GM12891 (cell line): Measurements from ENCODE around the gene IDI1.
A peak's percentile ranks its signal among the peaks of the same experiment; 100 is the strongest.
"Not testable (repeated sequence)": the region's sequence is repeated elsewhere in the genome, so short reads cannot be mapped to it uniquely, and the experiment has no call there.

Experiments used
- DNase-seq: peaks from one replicate; pipeline ENCODE4 v3.0.0; 2011; ENCODE audit warnings: low spot score; ENCODE audit not compliant: insufficient read length
- FAIRE-seq: peaks from 2 replicates; lab custom pipeline; 2011; peaks lifted over from hg19 to GRCh38; lab: Jason Lieb, UNC
- PAX5 ChIP-seq: IDR thresholded peaks from 2 replicates; pipeline ENCODE4 v1.6.1; 2011; ENCODE audit warnings: low read length, moderate library complexity, mild to moderate bottlenecking; ENCODE audit not compliant: insufficient read depth, severe bottlenecking
- POLR2A ChIP-seq: IDR thresholded peaks from 2 replicates; pipeline ENCODE4 v1.6.1; 2011; ENCODE audit warnings: low read depth, low read length, control low read depth
- POLR2AphosphoS5 ChIP-seq: IDR thresholded peaks from 2 replicates; pipeline ENCODE4 v1.6.1; 2011; ENCODE audit warnings: low read depth, low read length, control low read depth
- POU2F2 ChIP-seq: IDR thresholded peaks from 2 replicates; pipeline ENCODE4 v1.6.1; 2011; ENCODE audit warnings: low read depth, mild to moderate bottlenecking, control low read depth, low read length, moderate library complexity
- SPI1 ChIP-seq: IDR thresholded peaks from 2 replicates; pipeline ENCODE4 v1.6.1; 2011; ENCODE audit warnings: low read depth, low read length, control low read depth
- TAF1 ChIP-seq: IDR thresholded peaks from 2 replicates; pipeline ENCODE4 v1.6.1; 2011; ENCODE audit warnings: low read depth, low read length, control low read depth

Gene IDI1

GRCh38 chr10:1022413-1022812 lies 26.5 kb downstream of the IDI1 start:
- FAIRE-seq (no peak), DNase-seq (no peak)
- TF ChIP-seq PAX5 (no peak), POLR2A (no peak), POLR2AphosphoS5 (no peak), TAF1 (no peak), SPI1 (no peak), POU2F2 (no peak)

GRCh38 chr10:1020958-1021357 lies 28.0 kb downstream of the IDI1 start:
- TF ChIP-seq SPI1 (no peak), POLR2AphosphoS5 (no peak), PAX5 (no peak), TAF1 (no peak), POU2F2 (no peak)
- DNase-seq = no peak

GRCh38 chr10:1020460-1020859 lies 28.5 kb downstream of the IDI1 start:
- TF ChIP-seq POLR2AphosphoS5 (0 out of 2 replicates have a peak, but pooled peaks have one; percentile 44), POU2F2 (no peak)
- no peak for FAIRE-seq
- DNase-seq = no peak

More at GRCh38 chr10:1020958-1021357, 28.0 kb downstream of the IDI1 start:
- no peak for FAIRE-seq

GRCh38 chr10:1019362-1019761 lies 29.6 kb downstream of the IDI1 start:
- TF ChIP-seq POLR2AphosphoS5 (peak; percentile 79), SPI1 (no peak), PAX5 (no peak), POLR2A (peak; percentile 64), POU2F2 (no peak), TAF1 (no peak)
- FAIRE-seq = no peak

GRCh38 chr10:1015688-1016087 lies 33.2 kb downstream of the IDI1 start:
- TF ChIP-seq SPI1 (no peak), POLR2AphosphoS5 (no peak), POU2F2 (no peak), POLR2A (no peak), PAX5 (no peak), TAF1 (no peak)
- FAIRE-seq = no peak
- DNase-seq = no peak

More at GRCh38 chr10:1019362-1019761, 29.6 kb downstream of the IDI1 start:
- no peak for DNase-seq

- no peak for TF ChIP-seq SPI1
- TF ChIP-seq TAF1 = no peak
- no peak for TF ChIP-seq PAX5
- TF ChIP-seq POLR2AphosphoS5 = no peak
- TF ChIP-seq POLR2A = no peak
- DNase-seq = no peak
- FAIRE-seq = no peak
Measured at GRCh38 chr10:1011696-1012095, 37.2 kb downstream of the IDI1 start.

GRCh38 chr10:1010703-1011102 lies 38.2 kb downstream of the IDI1 start:
- FAIRE-seq = no peak

GRCh38 chr10:1009947-1010346 lies 39.0 kb downstream of the IDI1 start:
- peak; percentile 47; the same call in 1 of the 2 replicates for TF ChIP-seq POLR2AphosphoS5
- not testable (repeated sequence) for FAIRE-seq, DNase-seq

More at GRCh38 chr10:1010703-1011102, 38.2 kb downstream of the IDI1 start:
- no peak for TF ChIP-seq TAF1
- no peak for TF ChIP-seq SPI1
- no peak for TF ChIP-seq POU2F2
- no peak for TF ChIP-seq PAX5
- no peak for TF ChIP-seq POLR2AphosphoS5
- no peak; the same call in 1 of the 2 replicates for TF ChIP-seq POLR2A
- DNase-seq = no peak

- no peak for TF ChIP-seq POLR2A
- no peak for TF ChIP-seq TAF1
- TF ChIP-seq PAX5 = no peak
- TF ChIP-seq SPI1 = no peak
- TF ChIP-seq POLR2AphosphoS5 = no peak
- no peak for TF ChIP-seq POU2F2
- DNase-seq (no peak), FAIRE-seq (no peak)
Measured at GRCh38 chr10:1009071-1009494, 39.8 kb downstream of the IDI1 start.

- TF ChIP-seq TAF1 = no peak
- TF ChIP-seq SPI1 = no peak
- TF ChIP-seq POLR2AphosphoS5 = no peak
- no peak for TF ChIP-seq PAX5
- TF ChIP-seq POU2F2 = no peak
- TF ChIP-seq POLR2A = no peak
- FAIRE-seq (no peak), DNase-seq (no peak)
Measured at GRCh38 chr10:1007583-1007982, 41.3 kb downstream of the IDI1 start.

GRCh38 chr10:1006573-1006972 lies 42.3 kb downstream of the IDI1 start:
- TF ChIP-seq PAX5 = no peak
- no peak for TF ChIP-seq SPI1
- no peak for TF ChIP-seq POLR2AphosphoS5
- TF ChIP-seq POLR2A = no peak
- TF ChIP-seq POU2F2 = no peak
- TF ChIP-seq TAF1 = no peak
- DNase-seq (no peak), FAIRE-seq (no peak)
